HG03565 (cell line): ENCODE results near the gene STUM.
A peak's percentile ranks its signal among the peaks of the same experiment; 100 is the strongest.
"Not testable (repeated sequence)": the region's sequence is repeated elsewhere in the genome, so short reads cannot be mapped to it uniquely, and the experiment has no call there.

Experiments
- ATAC-seq: cut with Tn5 transposase; IDR thresholded peaks from one replicate; pipeline ENCODE4 v1.9.1; 2021; ENCODE audit warnings: mild to moderate bottlenecking, moderate library complexity; ENCODE audit not compliant: unreplicated experiment

Gene STUM

GRCh38 chr1:226635456-226635941, 86.9 kb downstream of the STUM start:
- ATAC-seq = no peak

DNA sequence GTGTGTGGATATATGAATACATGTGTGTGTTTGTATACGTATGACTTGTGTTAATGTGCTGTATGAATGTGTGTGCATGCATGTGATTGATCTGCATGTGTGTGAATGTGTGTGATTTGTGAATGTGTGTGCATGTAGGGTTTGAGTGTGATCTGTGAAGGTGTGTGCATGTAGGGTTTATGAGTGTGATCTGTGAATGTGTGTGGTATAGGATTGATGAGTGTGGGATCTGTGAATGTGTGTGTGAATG, 88.2 kb downstream of the STUM start:
- no peak for ATAC-seq

GRCh38 chr1:226637147-226637935, 88.8 kb downstream of the STUM start:
- ATAC-seq = no peak

DNA sequence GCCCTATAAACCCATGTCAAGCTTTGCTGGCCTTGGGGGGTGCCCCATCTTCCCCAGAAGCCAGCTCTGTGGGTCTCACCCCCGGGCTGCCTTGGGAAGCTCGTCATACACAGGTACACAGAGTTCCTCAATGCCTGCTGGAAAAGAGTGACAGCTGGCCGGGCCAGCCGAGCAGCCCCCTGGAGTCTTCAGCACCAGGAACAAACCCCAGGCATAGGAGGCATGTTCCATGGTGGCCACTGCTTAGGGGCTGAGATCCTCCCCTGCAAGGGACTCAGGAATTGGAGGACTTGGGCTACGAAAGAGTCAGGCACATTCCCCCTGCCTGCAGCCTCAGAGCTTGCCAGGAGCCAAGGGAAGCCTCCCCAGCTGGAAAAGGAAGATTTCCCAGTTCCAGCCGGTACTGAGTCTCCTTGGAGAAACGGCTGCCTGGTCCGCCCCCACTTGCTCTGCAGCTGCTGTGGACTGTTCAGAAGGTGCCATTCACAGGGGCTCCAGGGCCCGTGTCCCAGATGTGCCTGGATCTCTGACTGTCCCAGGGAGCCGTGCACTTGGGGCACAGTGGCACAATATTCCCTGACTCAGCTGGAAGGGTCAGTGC, 89.5 kb downstream of the STUM start:
- no peak for ATAC-seq

DNA sequence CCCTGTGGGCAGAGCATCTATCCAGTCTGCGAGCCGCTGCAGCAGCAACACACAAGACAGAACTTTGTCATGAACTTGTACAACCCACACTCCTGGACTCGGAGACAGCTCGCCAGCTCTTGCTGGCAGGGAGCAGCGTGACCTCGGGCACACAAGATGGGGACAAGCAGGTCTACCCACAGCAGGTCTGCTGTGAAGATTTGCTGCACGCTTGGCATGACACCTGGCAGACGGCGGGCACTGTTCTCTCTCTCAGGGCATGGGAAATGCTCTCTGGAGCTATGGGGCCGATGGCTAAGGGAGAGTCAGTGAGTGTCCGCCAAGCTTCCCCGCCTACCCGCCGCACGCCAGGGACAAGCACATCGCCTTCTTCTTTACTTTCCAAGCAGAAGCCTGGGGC, 90.0 kb downstream of the STUM start:
- ATAC-seq = no peak

DNA sequence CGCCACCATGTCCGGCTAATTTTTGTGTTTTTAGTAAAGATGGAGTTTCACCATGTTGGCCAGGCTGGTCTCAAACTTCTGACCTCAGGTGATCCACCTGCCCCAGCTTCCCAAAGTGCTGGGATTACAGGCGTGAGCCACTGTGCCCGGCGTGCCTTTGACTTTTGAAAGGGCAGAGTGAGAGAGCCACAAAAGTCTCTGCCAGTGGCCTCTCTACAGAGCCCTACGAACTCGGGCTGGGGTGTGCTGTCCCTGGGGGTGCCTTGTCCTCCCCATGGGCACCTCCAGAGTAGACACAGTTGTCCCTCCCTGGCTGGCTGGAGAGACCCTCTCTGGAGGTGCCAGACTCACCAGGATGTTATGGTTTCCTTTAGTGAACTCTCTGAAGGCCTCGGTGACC, 90.6 kb downstream of the STUM start:
- ATAC-seq = not testable (repeated sequence)

GRCh38 chr1:226639631-226640061, 91.1 kb downstream of the STUM start:
- ATAC-seq = no peak

DNA sequence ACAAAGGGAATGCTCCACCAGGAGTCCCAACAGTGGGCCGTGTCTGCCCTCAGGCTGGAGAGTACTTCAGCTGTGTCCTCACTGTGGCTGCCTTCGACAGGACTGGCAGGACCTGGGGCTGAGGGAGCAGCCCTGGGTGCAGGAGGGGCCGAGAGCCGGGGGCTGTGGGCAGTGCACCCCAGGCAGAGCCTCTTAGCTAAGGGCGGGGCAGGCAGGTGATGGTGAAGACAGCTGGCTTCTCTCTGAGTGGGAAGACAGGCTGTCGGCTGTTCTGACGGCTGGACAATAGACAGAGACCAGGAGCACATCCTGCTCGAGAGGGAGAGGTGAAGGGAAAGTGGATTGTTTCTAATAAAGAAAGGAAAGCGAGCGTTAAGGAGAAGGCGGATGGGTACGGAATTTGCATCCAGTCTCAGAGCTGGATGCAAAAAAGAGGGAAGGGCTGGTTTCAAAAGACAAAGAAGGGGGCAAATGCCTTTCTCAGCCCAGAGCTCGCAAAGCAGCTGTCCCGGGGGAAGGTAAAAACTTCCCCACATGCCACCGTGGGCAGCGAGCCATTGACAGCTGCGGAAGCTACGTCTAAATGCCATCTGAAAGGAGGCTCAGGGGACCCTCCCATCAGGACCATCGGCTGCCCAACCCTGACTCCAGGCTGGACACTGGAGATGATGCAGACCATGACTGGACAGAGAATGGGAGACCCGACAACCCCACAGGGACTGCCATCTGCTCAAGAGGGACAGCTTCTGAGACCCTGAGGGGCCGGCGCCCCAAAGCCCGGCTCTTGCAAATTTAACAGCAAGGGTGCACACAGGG, 92.0 kb downstream of the STUM start:
- ATAC-seq = no peak

DNA sequence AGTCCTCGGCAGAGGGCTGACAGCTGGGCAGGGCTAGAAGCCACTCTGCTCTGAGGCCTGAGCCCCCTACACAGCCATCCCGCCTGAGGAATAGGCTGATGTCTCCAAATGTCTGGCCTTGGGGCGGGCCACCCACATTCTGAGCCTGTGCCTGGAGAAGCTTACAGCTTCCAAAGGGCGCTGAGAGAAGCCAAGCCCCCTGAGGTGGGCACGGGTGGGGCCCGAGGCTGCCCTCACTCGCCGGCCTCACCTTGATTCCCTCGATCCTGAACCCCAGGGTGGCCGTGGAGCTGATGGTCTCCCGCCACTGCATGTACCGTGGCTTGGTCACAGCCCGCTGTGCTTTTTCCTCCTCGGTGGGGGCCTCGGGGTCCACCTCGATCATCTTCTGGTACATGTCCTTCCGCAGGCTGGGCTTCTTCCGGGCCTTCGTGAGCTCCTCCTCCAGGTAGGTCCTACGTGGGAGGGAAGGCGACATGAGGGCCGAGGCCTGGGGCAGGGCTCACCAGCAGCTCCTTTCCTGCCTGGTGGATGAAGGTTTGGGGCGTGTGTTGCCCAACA, 93.2 kb downstream of the STUM start:
- no peak for ATAC-seq

DNA sequence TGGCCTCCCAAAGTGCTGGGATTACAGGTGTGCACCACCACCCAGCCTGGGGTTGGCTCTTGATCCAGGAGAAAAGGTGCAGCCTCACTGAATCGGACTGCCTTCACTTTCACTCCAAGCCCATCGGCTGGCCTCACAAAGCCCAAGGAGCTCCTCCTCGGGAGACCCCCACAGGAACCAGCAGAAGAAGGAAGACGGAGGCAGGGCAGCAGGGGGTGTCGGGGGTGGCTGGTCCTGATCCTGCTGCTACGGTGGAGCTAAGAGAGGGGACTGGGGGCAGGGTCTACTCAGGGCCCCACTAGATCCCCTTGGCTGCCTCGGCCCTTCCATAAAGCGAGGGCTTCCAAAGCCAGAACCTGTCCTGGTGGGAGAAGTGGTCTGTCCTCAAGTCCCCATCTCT, 93.9 kb downstream of the STUM start:
- ATAC-seq = no peak

GRCh38 chr1:226643177-226643576, 94.6 kb downstream of the STUM start:
- ATAC-seq = peak; percentile 58

- ATAC-seq = peak; percentile 38
Measured at GRCh38 chr1:226643611-226644540, 95.3 kb downstream of the STUM start.

- ATAC-seq = no peak
Measured at GRCh38 chr1:226644541-226645176, 96.1 kb downstream of the STUM start.

DNA sequence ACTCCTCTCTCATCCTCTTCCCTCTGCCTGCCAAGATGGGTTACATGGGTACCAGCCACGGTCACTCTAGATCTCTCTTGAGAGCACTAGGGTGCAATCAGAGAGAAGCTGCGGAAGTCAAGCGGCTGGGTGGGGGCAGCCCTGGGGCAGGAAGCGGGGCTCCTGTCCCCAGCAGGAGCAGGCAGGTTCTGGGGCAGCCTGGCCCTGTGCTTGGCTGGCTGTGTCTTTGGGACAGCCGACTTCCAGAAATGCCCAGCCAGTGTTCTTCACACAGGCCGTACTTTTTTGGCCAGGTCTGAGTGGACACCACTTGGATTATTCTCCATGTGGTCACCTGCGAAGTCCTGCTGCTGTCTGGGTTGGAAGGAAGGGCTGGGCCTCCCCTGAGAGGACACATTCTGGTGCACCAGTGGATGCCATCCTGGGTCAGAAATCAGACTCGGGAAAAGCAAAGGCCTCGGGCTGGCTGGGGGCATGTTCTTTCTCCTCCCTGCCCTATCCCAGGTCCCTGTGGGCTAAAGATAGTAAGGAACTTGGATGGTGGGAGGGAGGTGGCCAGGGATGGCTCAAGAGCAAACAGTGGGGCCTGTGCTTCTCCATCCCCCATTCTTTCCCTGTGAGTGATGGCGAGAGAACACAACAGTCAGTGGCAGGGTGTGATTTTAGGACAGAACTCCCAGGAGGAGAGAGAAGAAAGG, 96.9 kb downstream of the STUM start:
- ATAC-seq = no peak

DNA sequence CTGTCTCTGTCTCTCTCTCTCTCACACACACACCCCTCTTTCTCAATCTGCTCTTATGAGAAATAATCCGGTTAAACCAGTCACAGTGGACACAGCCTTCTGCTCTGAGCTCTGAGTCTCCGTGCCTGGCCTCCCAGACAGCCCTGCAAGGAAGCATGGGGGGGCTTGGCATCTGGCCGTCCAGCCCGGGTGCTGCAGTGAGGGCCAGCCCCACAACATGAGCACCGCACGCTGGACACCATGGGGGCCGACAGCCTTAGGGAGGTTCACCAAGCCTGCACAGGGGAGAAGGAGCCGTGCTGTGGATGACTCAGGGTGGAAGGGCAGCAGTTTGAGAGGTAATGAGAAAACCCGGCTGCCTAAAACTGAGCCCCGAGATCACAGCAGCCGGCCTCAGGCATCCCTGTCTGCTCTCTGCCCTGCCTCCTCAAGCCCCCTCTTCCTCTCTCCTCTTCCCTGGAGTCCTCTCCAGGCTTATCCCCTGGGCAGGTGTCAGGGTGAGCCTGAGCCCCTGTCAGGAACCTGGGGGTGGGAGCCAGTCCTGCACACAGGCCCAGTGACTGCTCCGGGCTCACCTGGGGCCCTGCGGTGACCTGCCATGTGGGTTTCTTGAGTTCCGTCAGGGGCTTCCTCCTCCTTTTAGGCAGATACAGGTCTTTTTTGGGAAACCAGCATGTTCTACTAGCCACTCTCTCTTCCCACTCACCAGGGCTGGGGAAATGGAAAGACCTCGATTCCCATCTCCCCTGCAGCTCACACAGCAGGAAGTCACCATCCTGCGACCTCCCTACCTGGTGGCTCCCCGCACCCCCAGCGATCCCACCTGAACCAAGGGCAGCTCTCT, 97.7 kb downstream of the STUM start:
- no peak for ATAC-seq

DNA sequence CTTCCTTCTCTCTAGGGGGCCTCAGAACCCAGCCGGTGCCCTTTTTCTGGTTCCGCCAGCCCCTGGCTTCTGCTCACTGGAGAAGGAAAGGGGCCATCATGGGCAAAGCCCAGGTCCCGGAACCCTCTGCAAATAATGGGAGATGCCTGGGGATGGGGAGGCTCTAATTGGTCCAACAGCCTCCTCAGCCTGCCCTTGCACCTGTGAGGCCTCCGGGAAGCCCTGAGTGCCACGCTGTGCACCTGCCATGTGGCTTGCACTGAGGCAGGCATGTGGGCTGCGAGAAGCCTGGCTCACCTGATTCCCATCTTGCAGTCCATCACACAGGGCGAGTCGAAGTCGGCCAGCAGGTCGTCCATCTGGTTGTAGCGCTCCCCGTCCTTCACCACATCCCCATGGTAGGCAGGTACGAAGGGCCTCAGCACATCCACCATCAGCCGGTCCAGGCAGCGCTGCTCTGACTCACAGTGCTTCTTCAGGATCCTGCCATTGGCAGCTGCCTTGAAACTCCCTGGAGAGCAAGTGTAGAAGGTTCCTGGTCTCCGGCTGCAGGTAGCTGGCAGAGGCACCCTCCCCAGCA, 98.4 kb downstream of the STUM start:
- no peak for ATAC-seq

DNA sequence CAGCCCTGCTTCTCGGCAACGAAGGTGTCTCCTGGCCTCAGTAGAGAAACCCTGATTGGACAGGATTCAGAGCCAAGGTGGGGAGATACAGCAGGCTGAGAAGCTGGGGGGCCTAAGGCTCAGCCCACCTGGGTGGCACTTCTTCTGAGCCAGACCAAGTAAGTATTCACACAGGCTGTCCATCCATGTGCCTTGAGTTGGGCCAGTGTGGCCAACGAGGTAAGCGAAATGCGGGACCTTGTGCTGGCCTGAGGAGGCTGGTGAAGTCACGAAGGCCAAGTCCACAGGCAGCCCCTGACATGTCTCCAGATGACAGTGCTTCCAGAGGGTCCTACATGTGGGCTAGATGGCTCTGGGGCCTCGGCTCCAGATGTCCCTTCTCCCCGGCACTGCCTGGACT, 99.2 kb downstream of the STUM start:
- no peak for ATAC-seq

DNA sequence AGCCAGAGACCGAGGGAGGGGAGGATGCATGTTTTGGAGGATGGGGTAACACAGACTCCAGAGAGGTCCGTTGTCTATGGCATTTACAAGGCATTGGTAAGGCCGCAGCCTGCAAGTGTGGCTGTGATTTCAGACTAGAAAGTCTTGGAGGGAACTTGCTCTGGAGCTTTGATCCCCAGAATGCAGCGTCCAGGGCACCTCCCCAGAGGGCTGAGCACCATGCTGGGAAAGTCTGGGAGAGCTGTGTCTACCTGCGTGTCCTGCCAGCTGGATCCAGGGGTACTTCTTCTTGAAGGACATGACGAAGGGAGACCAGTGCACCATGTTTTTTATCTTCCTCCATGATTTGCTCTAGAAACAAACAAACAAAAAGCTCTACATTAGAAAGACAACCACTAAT, 99.9 kb downstream of the STUM start:
- no peak for ATAC-seq
